ENCODE results near the gene PIM1. TPM values are rescaled to one million over a fixed set of nuclear protein-coding genes. Genes with fewer than 3 reads are reported as not detected.
A peak's percentile ranks its signal among the peaks of the same experiment; 100 is the strongest.

Gene PIM1
- total and polyA plus RNA-seq, 9 of the 15 experiments (the other 6 are each of a cell fraction or from before 2014, with no cell fraction given): 19.0 to 789 (median 212) TPM

DNA sequence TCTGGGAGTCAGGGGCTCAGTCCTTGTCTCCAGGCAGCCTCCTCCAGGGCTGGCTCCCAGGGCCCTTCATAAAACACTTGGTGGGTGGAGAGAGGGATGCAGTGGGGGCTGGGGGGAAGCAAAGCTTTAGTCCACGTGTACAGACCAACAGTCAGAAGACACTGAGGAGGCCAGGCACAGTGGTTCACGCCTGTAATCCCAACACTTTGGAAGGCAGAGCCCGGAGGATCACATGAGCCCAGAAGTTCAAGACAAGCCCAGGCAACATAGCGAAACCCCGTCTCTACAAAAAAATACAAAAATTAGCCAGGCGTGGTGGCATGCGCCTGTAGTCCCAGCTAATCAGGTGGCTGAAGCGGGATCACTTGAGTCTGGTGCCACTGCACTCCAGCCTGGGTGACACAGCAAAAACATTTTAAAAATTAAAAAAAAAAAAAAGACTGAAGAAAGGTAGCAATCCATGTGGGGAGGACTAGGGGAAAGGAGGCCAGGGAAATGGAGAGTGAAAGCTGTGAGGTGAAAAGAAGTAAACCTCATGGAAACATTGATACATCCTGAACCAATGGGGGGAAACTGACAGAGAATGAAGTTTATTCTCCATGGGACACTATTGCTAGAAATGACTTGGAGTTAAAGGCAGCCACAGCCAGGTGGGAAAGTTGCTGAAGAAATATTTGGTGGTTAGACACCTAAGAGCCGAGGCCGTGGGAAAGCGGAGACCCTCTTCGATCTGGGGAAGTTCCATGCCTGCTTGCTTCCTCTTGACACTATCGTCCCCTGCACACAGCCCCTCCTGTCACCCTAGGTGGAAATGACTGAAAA is 35.4 kb downstream of the PIM1 start (continued):
- TF ChIP-seq, protein P1, sequence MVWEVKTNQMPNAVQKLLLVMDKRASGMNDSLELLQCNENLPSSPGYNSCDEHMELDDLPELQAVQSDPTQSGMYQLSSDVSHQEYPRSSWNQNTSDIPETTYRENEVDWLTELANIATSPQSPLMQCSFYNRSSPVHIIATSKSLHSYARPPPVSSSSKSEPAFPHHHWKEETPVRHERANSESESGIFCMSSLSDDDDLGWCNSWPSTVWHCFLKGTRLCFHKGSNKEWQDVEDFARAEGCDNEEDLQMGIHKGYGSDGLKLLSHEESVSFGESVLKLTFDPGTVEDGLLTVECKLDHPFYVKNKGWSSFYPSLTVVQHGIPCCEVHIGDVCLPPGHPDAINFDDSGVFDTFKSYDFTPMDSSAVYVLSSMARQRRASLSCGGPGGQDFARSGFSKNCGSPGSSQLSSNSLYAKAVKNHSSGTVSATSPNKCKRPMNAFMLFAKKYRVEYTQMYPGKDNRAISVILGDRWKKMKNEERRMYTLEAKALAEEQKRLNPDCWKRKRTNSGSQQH (CRISPR knock-in tag; IDR thresholded peaks at IDR 0.05): no peak; the same call in 1 of the 2 replicates
- no peak for TF ChIP-seq NR1H2 (CRISPR knock-in tag; IDR thresholded peaks at IDR 0.05)
- TF ChIP-seq ZNF253 (CRISPR knock-in tag; conservative IDR thresholded peaks at IDR 0.05): no peak
- TF ChIP-seq SLC30A9 (CRISPR knock-in tag; IDR thresholded peaks at IDR 0.05): no peak
- 0 out of 2 replicates have a peak, but pooled peaks have one; percentile 7 for TF ChIP-seq CBFA2T3 (IDR thresholded peaks at IDR 0.05)
- TF ChIP-seq LARP7 (IDR thresholded peaks at IDR 0.05): no peak
- TF ChIP-seq HLTF (IDR thresholded peaks at IDR 0.05): no peak
- TF ChIP-seq ZNF124 (CRISPR knock-in tag; IDR thresholded peaks at IDR 0.05): no peak
- TF ChIP-seq ESRRA (IDR thresholded peaks at IDR 0.05; ENCODE audit: borderline replicate concordance, low read depth): no peak
- no peak for TF ChIP-seq ELF2 (CRISPR knock-in tag; IDR thresholded peaks at IDR 0.05)
- no peak for TF ChIP-seq ZNF232 (CRISPR knock-in tag; IDR thresholded peaks at IDR 0.05)
- TF ChIP-seq, protein P2, sequence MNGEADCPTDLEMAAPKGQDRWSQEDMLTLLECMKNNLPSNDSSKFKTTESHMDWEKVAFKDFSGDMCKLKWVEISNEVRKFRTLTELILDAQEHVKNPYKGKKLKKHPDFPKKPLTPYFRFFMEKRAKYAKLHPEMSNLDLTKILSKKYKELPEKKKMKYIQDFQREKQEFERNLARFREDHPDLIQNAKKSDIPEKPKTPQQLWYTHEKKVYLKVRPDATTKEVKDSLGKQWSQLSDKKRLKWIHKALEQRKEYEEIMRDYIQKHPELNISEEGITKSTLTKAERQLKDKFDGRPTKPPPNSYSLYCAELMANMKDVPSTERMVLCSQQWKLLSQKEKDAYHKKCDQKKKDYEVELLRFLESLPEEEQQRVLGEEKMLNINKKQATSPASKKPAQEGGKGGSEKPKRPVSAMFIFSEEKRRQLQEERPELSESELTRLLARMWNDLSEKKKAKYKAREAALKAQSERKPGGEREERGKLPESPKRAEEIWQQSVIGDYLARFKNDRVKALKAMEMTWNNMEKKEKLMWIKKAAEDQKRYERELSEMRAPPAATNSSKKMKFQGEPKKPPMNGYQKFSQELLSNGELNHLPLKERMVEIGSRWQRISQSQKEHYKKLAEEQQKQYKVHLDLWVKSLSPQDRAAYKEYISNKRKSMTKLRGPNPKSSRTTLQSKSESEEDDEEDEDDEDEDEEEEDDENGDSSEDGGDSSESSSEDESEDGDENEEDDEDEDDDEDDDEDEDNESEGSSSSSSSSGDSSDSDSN (IDR thresholded peaks at IDR 0.05; ENCODE audit: borderline replicate concordance in 1 of 2, low read depth in 2 of 2, low read length in 2 of 2): no peak
- TF ChIP-seq CSDE1 (IDR thresholded peaks at IDR 0.05): no peak
- TF ChIP-seq KAT7 (CRISPR knock-in tag; IDR thresholded peaks at IDR 0.05; ENCODE audit: borderline replicate concordance): no peak
- TF ChIP-seq KDM5B (IDR thresholded peaks at IDR 0.05; ENCODE audit: insufficient replicate concordance, low read depth, low read length): no peak
- TF ChIP-seq NR4A1 (CRISPR knock-in tag; IDR thresholded peaks at IDR 0.05): 0 out of 2 replicates have a peak, but pooled peaks have one; percentile 22
- peak; percentile 78 for TF ChIP-seq NR4A1 (tag; IDR thresholded peaks at IDR 0.05)
- TF ChIP-seq, protein P3, sequence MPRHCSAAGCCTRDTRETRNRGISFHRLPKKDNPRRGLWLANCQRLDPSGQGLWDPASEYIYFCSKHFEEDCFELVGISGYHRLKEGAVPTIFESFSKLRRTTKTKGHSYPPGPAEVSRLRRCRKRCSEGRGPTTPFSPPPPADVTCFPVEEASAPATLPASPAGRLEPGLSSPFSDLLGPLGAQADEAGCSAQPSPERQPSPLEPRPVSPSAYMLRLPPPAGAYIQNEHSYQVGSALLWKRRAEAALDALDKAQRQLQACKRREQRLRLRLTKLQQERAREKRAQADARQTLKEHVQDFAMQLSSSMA (CRISPR knock-in tag; IDR thresholded peaks at IDR 0.05): no peak
- TF ChIP-seq HNRNPH1 (optimal IDR thresholded peaks at IDR 0.05; ENCODE audit: low read depth, low read length): no peak
- TF ChIP-seq NFYB (IDR thresholded peaks at IDR 0.05; ENCODE audit: extremely low read depth, insufficient read length): no peak
- no peak; the same call in 1 of the 2 replicates for TF ChIP-seq DDX20 (tag; IDR thresholded peaks at IDR 0.05; ENCODE audit: low read depth)
- TF ChIP-seq, protein P4, sequence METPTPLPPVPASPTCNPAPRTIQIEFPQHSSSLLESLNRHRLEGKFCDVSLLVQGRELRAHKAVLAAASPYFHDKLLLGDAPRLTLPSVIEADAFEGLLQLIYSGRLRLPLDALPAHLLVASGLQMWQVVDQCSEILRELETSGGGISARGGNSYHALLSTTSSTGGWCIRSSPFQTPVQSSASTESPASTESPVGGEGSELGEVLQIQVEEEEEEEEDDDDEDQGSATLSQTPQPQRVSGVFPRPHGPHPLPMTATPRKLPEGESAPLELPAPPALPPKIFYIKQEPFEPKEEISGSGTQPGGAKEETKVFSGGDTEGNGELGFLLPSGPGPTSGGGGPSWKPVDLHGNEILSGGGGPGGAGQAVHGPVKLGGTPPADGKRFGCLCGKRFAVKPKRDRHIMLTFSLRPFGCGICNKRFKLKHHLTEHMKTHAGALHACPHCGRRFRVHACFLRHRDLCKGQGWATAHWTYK (CRISPR knock-in tag; IDR thresholded peaks at IDR 0.05): peak; percentile 56
- TF ChIP-seq RFX7 (CRISPR knock-in tag; IDR thresholded peaks at IDR 0.05): no peak
